SK-N-SH (cell line): ENCODE results near the gene ARAF. TPM values are rescaled to one million over a fixed set of nuclear protein-coding genes. Genes with fewer than 3 reads are reported as not detected.

Experiments used
- CTCF ChIA-PET: fragments of 300-600, 350-600 bp; formaldehyde crosslinking; extraction: SDS; loops from one replicate; lab custom pipeline; 2021; lab: Yijun Ruan, JAX
- POLR2A ChIA-PET: fragments of 350-600 bp; sonication (Branson Sonifier 250); formaldehyde crosslinking; extraction: SDS; loops from one replicate; lab custom pipeline; 2020; ENCODE audit warnings: antibody characterized with exemption, inconsistent platforms; lab: Yijun Ruan, JAX
- DNase-seq: peaks from one replicate; pipeline ENCODE4 v3.0.0; 2012
- H2AFZ ChIP-seq: fragments of 200-600 bp; sonication (generic); 2 replicates; pipeline ENCODE4 v1.8.1; 2016; ENCODE audit warnings: antibody characterized with exemption, mild to moderate bottlenecking, low read depth
- H3F3A ChIP-seq: fragments of 200-600 bp; sonication (generic); replicated peaks from 2 replicates; pipeline ENCODE3; 2016; ENCODE audit warnings: antibody characterized with exemption, mild to moderate bottlenecking; ENCODE audit not compliant: insufficient read depth
- H3K27ac ChIP-seq, 2 experiments: fragments of 200-500 bp in 1 of 2; fragments of 200-600 bp in 1 of 2; sonication (Bioruptor generic) in 1 of 2; sonication (generic), shearing (Covaris generic) in 1 of 2; 2 replicates each; pipeline versions ENCODE4 v1.5.1 to v1.6.1; 2014 to 2016; ENCODE audit warnings: low read depth in 2 of 2, inconsistent platforms in 1 of 2, low read length in 1 of 2, mild to moderate bottlenecking in 1 of 2, mixed read lengths in 1 of 2
- H3K27me3 ChIP-seq: fragments of 200-600 bp; sonication (generic), shearing (Covaris generic); 2 replicates; pipeline ENCODE4 v1.6.1; 2016; ENCODE audit warnings: mixed run types; ENCODE audit not compliant: insufficient read depth
- H3K36me3 ChIP-seq, 2 experiments: fragments of 200-500 bp in 1 of 2; fragments of 200-600 bp in 1 of 2; sonication (Bioruptor generic) in 1 of 2; sonication (generic) in 1 of 2; replicated peaks in 1 of 2; 2 replicates each; pipeline versions ENCODE3 to v1.5.1; 2014 to 2016; ENCODE audit warnings: low read length in 1 of 2, mild to moderate bottlenecking in 1 of 2; ENCODE audit not compliant: insufficient read depth in 2 of 2, control insufficient read depth in 1 of 2
- H3K4me1 ChIP-seq, 2 experiments: fragments of 200-500 bp in 1 of 2; fragments of 200-600 bp in 1 of 2; sonication (Bioruptor generic) in 1 of 2; sonication (generic), shearing (Covaris generic) in 1 of 2; 2 replicates each; pipeline versions ENCODE4 v1.5.1 to v1.6.1; 2014 to 2016; ENCODE audit warnings: low read depth in 1 of 2, low read length in 1 of 2, mixed run types in 1 of 2; ENCODE audit not compliant: insufficient read depth in 2 of 2, control insufficient read depth in 1 of 2
- H3K4me2 ChIP-seq: fragments of 200-600 bp; sonication (generic), shearing (Covaris generic); 2 replicates; pipeline ENCODE4 v1.6.1; 2017; ENCODE audit warnings: mixed run types
- H3K4me3 ChIP-seq, 2 experiments: fragments of 200-500 bp in 1 of 2; fragments of 200-600 bp in 1 of 2; sonication (Bioruptor generic) in 1 of 2; sonication (generic), shearing (Covaris generic) in 1 of 2; 2 replicates each; pipeline versions ENCODE4 v1.5.1 to v1.8.1; 2014 to 2016; ENCODE audit warnings: low read depth in 2 of 2, inconsistent platforms in 1 of 2, low read length in 1 of 2, mild to moderate bottlenecking in 1 of 2, mixed read lengths in 1 of 2, moderate library complexity in 1 of 2
- H3K79me2 ChIP-seq: fragments of 200-600 bp; sonication (generic); 2 replicates; pipeline ENCODE4 v1.8.1; 2017; ENCODE audit warnings: mild to moderate bottlenecking; ENCODE audit not compliant: insufficient read depth
- H3K9ac ChIP-seq: fragments of 200-600 bp; sonication (generic); 2 replicates; pipeline ENCODE4 v1.6.1; 2017; ENCODE audit warnings: mixed run types
- H3K9me2 ChIP-seq: fragments of 200-600 bp; sonication (generic); 2 replicates; pipeline ENCODE4 v1.6.1; 2017; ENCODE audit warnings: mixed run types
- H3K9me3 ChIP-seq: fragments of 200-600 bp; sonication (generic); 2 replicates; pipeline ENCODE4 v1.6.1; 2017; ENCODE audit warnings: mixed run types, mild to moderate bottlenecking, moderate library complexity
- H4K20me1 ChIP-seq: fragments of 200-600 bp; sonication (generic); 2 replicates; pipeline ENCODE4 v1.6.1; 2017; ENCODE audit warnings: mild to moderate bottlenecking, mixed run types; ENCODE audit not compliant: insufficient read depth
- ELF1 ChIP-seq: IDR thresholded peaks from 2 replicates; pipeline ENCODE4 v1.4.0; 2012
- EZH2phosphoT487 ChIP-seq: fragments of 200-600 bp; sonication (generic); IDR thresholded peaks from 2 replicates; pipeline ENCODE4 v1.6.1; 2017; ENCODE audit warnings: low read depth, mixed run types, mild to moderate bottlenecking, antibody characterized with exemption, moderate library complexity, borderline replicate concordance
- FOXJ3 ChIP-seq: sonication (generic); formaldehyde crosslinking; IDR thresholded peaks from 2 replicates; pipeline ENCODE4 v1.5.1; 2020; ENCODE audit warnings: mild to moderate bottlenecking, missing genetic modification reagents
- FOXM1 ChIP-seq: IDR thresholded peaks from 2 replicates; pipeline ENCODE4 v1.4.0; 2012; ENCODE audit warnings: low read depth, mild to moderate bottlenecking
- GABPA ChIP-seq: IDR thresholded peaks from 2 replicates; pipeline ENCODE4 v1.4.0; 2012; ENCODE audit warnings: low read depth, mild to moderate bottlenecking
- GATA2 ChIP-seq: sonication (generic); formaldehyde crosslinking; IDR thresholded peaks from 2 replicates; pipeline ENCODE4 v1.5.0; 2020; ENCODE audit warnings: mild to moderate bottlenecking, missing genetic modification reagents
- JUND ChIP-seq: IDR thresholded peaks from 2 replicates; pipeline ENCODE4 v1.4.0; 2012
- MXI1 ChIP-seq: IDR thresholded peaks from 2 replicates; pipeline ENCODE4 v1.6.1; 2012; ENCODE audit warnings: mild to moderate bottlenecking, low read depth, low read length, improper control_type of control experiment
- NFIC ChIP-seq: IDR thresholded peaks from 2 replicates; pipeline ENCODE4 v1.4.0; 2012; ENCODE audit warnings: borderline replicate concordance
- NRF1 ChIP-seq: IDR thresholded peaks from 2 replicates; pipeline ENCODE4 v1.6.1; 2012; ENCODE audit warnings: low read depth, mild to moderate bottlenecking, low read length
- POLR2AphosphoS5 ChIP-seq: IDR thresholded peaks from 2 replicates; pipeline ENCODE4 v1.6.1; 2012; ENCODE audit warnings: low read depth, low read length
- RCOR1 ChIP-seq: fragments of 150-350 bp; IDR thresholded peaks from 2 replicates; pipeline ENCODE4 v1.6.1; 2017; ENCODE audit warnings: antibody characterized with exemption, low read length
- RFX5 ChIP-seq: IDR thresholded peaks from 2 replicates; pipeline ENCODE4 v1.6.1; 2012; ENCODE audit warnings: mild to moderate bottlenecking, improper control_type of control experiment, low read length
- RXRA ChIP-seq: IDR thresholded peaks from 2 replicates; pipeline ENCODE4 v1.4.0; 2012; ENCODE audit warnings: low read depth, mild to moderate bottlenecking, borderline replicate concordance
- SIN3A ChIP-seq: IDR thresholded peaks from 2 replicates; pipeline ENCODE4 v1.6.1; 2012; ENCODE audit warnings: low read depth, mild to moderate bottlenecking, low read length, moderate library complexity, borderline replicate concordance
- TCF12 ChIP-seq: IDR thresholded peaks from 2 replicates; pipeline ENCODE4 v1.4.0; 2012
- TEAD4 ChIP-seq: IDR thresholded peaks from 2 replicates; pipeline ENCODE4 v1.4.0; 2012; ENCODE audit warnings: mild to moderate bottlenecking, borderline replicate concordance; ENCODE audit not compliant: insufficient read depth
- WGBS: methylation state at CpG from one replicate; pipeline ENCODE4 v1.1.6; 2017; ENCODE audit warnings: low lambda C conversion rate; 5-methylcytosine and 5-hydroxymethylcytosine counted together
- polyA plus RNA-seq, 3 experiments: library from polyadenylated mRNA; depleted of rRNA; stranded (reverse); fragments of >200 nt; gene quantifications; 2 replicates each; pipeline ENCODE4 v1.2.3, GENCODE V29; 2012
- TF ChIP-seq, protein P1 (sequence below): fragments of 150-350 bp; IDR thresholded peaks from 2 replicates; pipeline ENCODE4 v1.6.1; 2017; ENCODE audit warnings: antibody characterized with exemption, low read length, low read depth, borderline replicate concordance
- TF ChIP-seq, protein P2 (sequence below): IDR thresholded peaks from 2 replicates; pipeline ENCODE4 v1.4.0; 2012; ENCODE audit warnings: low read depth, borderline replicate concordance
- TF ChIP-seq, protein P3 (sequence below): IDR thresholded peaks from 2 replicates; pipeline ENCODE4 v1.4.0; 2012; ENCODE audit warnings: low read depth, borderline replicate concordance
- TF ChIP-seq, protein P4 (sequence below): fragments of 200-600 bp; sonication (generic); IDR thresholded peaks from 2 replicates; pipeline ENCODE4 v1.6.1; 2017; ENCODE audit warnings: antibody characterized with exemption, mild to moderate bottlenecking, moderate library complexity

Gene ARAF
- polyA plus RNA-seq, 1 of the 3 experiments (the other 2 are of a cell fraction), result 48.6 TPM

DNA sequence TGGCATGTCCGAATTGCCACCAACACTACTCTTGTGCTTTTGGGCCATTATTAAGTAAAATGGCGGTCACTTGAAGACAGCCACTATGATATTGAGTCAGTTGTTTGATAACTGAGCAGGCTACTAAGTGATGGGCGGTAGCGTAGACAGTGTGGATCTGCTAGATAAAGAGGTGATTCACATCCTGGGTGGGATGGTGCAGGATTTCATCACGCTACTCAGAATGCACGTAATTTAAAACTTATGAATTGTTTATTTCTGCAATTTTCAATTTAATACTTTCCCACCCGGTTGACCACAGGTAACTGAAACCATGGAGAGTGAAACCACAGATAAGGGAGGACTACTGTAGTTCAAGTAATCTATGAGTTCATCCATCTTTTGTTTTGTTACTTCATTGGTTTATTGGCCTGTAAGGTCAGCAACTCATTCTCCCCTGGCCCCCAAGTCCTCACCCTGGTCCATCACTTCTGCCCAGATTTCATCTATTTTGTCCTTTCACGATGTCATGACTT is 2.9 kb downstream of the ARAF start:
- Histone ChIP-seq H3K9me3 (no peaks in the 10 kb centered on the region), H3K27ac (no peak overlapping the region), H4K20me1 (no peaks in the 10 kb centered on the region), H3K9me2 (no peaks in the 10 kb centered on the region), H3K4me1 (peaks cover 0 to 6% of the 10 kb centered on the region in 2 experiments; a peak in 1 of 4 replicates), H3F3A (no peaks in the 10 kb centered on the region), H2AFZ (no peak overlapping the region), H3K4me2 (no peak overlapping the region), H3K36me3 (peaks cover 0 to 30% of the 10 kb centered on the region in 2 experiments), H3K9ac (no peak overlapping the region), H3K79me2 (peaks cover 34% of the 10 kb centered on the region), H3K4me3 (no peak overlapping the region), H3K27me3 (peaks cover 11% of the 10 kb centered on the region; the same call in 1 of the 2 replicates)
- 51% methylated on average over 8 of the region's 8 CpGs for WGBS
- CTCF ChIA-PET, result no interaction called here
- POLR2A ChIA-PET, result no interaction called here
- TF ChIP-seq, protein P1, sequence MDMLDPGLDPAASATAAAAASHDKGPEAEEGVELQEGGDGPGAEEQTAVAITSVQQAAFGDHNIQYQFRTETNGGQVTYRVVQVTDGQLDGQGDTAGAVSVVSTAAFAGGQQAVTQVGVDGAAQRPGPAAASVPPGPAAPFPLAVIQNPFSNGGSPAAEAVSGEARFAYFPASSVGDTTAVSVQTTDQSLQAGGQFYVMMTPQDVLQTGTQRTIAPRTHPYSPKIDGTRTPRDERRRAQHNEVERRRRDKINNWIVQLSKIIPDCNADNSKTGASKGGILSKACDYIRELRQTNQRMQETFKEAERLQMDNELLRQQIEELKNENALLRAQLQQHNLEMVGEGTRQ, result no peak
- TF ChIP-seq FOXJ3 (CRISPR knock-in tag) (no peak), RFX5 (no peak), NFIC (no peak), TCF12 (no peak), TEAD4 (no peak), RXRA (no peak), MXI1 (no peak), RCOR1 (no peak), POLR2AphosphoS5 (no peak), GABPA (no peak)
- TF ChIP-seq, protein P2, sequence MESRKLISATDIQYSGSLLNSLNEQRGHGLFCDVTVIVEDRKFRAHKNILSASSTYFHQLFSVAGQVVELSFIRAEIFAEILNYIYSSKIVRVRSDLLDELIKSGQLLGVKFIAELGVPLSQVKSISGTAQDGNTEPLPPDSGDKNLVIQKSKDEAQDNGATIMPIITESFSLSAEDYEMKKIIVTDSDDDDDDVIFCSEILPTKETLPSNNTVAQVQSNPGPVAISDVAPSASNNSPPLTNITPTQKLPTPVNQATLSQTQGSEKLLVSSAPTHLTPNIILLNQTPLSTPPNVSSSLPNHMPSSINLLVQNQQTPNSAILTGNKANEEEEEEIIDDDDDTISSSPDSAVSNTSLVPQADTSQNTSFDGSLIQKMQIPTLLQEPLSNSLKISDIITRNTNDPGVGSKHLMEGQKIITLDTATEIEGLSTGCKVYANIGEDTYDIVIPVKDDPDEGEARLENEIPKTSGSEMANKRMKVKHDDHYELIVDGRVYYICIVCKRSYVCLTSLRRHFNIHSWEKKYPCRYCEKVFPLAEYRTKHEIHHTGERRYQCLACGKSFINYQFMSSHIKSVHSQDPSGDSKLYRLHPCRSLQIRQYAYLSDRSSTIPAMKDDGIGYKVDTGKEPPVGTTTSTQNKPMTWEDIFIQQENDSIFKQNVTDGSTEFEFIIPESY, result no peak
- TF ChIP-seq, protein P3, sequence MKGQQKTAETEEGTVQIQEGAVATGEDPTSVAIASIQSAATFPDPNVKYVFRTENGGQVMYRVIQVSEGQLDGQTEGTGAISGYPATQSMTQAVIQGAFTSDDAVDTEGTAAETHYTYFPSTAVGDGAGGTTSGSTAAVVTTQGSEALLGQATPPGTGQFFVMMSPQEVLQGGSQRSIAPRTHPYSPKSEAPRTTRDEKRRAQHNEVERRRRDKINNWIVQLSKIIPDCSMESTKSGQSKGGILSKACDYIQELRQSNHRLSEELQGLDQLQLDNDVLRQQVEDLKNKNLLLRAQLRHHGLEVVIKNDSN, result no peak
- DNase-seq, result no peak

DNA sequence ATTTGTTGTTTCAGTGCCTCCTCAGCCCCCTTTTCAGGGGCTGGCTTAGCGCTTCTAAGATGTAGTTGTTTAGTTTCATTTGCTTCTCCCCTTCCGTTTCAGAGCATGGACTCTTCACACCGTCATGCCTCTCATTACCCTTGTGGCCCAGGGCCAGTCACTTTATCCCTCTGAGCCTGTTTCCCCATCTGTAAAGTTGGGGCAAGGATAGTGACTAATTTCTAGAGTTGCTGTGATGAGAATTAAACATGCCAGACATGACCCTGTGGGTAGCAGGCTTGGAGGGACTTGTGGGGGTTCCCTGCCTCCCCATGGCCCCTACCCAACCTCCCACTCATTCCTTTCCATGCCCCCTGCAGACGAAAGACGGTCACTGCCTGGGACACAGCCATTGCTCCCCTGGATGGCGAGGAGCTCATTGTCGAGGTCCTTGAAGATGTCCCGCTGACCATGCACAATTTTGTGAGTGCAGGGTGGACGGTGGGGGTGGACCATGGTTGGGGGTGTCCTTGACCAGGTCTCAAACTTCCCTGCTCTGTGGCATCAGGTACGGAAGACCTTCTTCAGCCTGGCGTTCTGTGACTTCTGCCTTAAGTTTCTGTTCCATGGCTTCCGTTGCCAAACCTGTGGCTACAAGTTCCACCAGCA is 3.6 kb downstream of the ARAF start:
- H3K27ac ChIP-seq, result no peak overlapping the region
- no peak for TF ChIP-seq GATA2
- no peak for TF ChIP-seq MXI1
- no peak for TF ChIP-seq NRF1
- no peak for TF ChIP-seq POLR2AphosphoS5
- no peak for TF ChIP-seq RCOR1
- no peak for TF ChIP-seq JUND
- no peak for TF ChIP-seq FOXM1
- TF ChIP-seq ELF1, result no peak
- TF ChIP-seq SIN3A, result no peak
- TF ChIP-seq EZH2phosphoT487, result no peak
- TF ChIP-seq, protein P4, sequence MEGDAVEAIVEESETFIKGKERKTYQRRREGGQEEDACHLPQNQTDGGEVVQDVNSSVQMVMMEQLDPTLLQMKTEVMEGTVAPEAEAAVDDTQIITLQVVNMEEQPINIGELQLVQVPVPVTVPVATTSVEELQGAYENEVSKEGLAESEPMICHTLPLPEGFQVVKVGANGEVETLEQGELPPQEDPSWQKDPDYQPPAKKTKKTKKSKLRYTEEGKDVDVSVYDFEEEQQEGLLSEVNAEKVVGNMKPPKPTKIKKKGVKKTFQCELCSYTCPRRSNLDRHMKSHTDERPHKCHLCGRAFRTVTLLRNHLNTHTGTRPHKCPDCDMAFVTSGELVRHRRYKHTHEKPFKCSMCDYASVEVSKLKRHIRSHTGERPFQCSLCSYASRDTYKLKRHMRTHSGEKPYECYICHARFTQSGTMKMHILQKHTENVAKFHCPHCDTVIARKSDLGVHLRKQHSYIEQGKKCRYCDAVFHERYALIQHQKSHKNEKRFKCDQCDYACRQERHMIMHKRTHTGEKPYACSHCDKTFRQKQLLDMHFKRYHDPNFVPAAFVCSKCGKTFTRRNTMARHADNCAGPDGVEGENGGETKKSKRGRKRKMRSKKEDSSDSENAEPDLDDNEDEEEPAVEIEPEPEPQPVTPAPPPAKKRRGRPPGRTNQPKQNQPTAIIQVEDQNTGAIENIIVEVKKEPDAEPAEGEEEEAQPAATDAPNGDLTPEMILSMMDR, result no peak
- no peak for TF ChIP-seq FOXJ3 (CRISPR knock-in tag)

More for the DNA sequence above, 3.6 kb downstream of the ARAF start:
- Histone ChIP-seq H3K9me3 (no peaks in the 10 kb centered on the region), H3K79me2 (peaks cover 34% of the 10 kb centered on the region), H3K4me1 (peaks cover 0 to 6% of the 10 kb centered on the region in 2 experiments; a peak in 1 of 4 replicates), H3K9ac (no peak overlapping the region), H2AFZ (no peak overlapping the region), H3K27me3 (peaks cover 11% of the 10 kb centered on the region; the same call in 1 of the 2 replicates), H3K36me3 (peaks cover 0 to 30% of the 10 kb centered on the region in 2 experiments), H3K4me2 (no peak overlapping the region), H3K4me3 (no peak overlapping the region), H3F3A (no peaks in the 10 kb centered on the region), H3K9me2 (no peaks in the 10 kb centered on the region), H4K20me1 (no peaks in the 10 kb centered on the region)
- CTCF ChIA-PET, result interaction anchor here (0.6 to 1.6 kb wide), 3 partner anchors 80 to 463 kb away, joined by 3 to 4 read pairs (median 3); no protein-coding TSS in a partner anchor
- DNase-seq, result no peak
- 48% methylated on average over 9 of the region's 12 CpGs for WGBS
- POLR2A ChIA-PET, result no interaction called here
